Prostate gland (tissue), 2 donors: Measurements from ENCODE around the gene SSU72.

Experiments used
- CTCF ChIP-seq, 4 experiments: fragments of 200-600 bp in 2 of 4; fragments of 450-650 bp in 2 of 4; sonication (generic) in 2 of 4; IDR thresholded peaks; 1 replicate in 3 of 4; 2 replicates in 1 of 4; pipeline ENCODE4 v1.5.1; 2016 to 2019; ENCODE audit warnings: antibody characterized with exemption in 4 of 4, mild to moderate bottlenecking in 2 of 4, moderate library complexity in 2 of 4
- POLR2A ChIP-seq: fragments of 450-650 bp; IDR thresholded peaks from one replicate; pipeline ENCODE4 v1.6.1; 2016; ENCODE audit warnings: antibody characterized with exemption, mild to moderate bottlenecking

- TF ChIP-seq CTCF (IDR thresholded peaks at IDR 0.05) (no peak), POLR2A (no peak)
These were observed 26.3 kb upstream of the SSU72 start for GRCh38 chr1:1600861-1601563.
